ENCODE data around the gene SDK1.

DNA sequence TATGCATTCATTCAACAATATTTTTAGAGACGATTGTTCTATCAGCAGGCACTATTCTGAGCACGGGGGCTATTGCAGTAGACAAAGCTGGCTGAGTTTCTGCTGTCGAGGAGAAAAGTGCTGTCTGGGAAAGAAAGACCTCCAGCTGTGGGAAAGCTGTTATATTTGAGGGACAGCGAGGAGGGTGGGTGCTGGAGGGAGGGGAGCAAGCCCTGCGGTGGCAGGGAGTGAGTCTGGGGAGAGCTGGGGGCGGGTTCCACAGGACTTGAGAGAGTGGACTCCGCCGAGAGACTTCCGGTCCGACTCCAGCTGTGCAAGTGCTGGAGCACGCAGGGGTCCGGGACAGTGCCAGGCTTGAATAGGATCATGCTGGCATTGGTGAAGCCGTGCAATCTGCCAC, 778.9 kb downstream of the SDK1 start:
- TF ChIP-seq, protein P1, sequence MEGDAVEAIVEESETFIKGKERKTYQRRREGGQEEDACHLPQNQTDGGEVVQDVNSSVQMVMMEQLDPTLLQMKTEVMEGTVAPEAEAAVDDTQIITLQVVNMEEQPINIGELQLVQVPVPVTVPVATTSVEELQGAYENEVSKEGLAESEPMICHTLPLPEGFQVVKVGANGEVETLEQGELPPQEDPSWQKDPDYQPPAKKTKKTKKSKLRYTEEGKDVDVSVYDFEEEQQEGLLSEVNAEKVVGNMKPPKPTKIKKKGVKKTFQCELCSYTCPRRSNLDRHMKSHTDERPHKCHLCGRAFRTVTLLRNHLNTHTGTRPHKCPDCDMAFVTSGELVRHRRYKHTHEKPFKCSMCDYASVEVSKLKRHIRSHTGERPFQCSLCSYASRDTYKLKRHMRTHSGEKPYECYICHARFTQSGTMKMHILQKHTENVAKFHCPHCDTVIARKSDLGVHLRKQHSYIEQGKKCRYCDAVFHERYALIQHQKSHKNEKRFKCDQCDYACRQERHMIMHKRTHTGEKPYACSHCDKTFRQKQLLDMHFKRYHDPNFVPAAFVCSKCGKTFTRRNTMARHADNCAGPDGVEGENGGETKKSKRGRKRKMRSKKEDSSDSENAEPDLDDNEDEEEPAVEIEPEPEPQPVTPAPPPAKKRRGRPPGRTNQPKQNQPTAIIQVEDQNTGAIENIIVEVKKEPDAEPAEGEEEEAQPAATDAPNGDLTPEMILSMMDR (tag by site-specific recombination; IDR thresholded peaks at IDR 0.05) = no peak
- TF ChIP-seq, protein P2, sequence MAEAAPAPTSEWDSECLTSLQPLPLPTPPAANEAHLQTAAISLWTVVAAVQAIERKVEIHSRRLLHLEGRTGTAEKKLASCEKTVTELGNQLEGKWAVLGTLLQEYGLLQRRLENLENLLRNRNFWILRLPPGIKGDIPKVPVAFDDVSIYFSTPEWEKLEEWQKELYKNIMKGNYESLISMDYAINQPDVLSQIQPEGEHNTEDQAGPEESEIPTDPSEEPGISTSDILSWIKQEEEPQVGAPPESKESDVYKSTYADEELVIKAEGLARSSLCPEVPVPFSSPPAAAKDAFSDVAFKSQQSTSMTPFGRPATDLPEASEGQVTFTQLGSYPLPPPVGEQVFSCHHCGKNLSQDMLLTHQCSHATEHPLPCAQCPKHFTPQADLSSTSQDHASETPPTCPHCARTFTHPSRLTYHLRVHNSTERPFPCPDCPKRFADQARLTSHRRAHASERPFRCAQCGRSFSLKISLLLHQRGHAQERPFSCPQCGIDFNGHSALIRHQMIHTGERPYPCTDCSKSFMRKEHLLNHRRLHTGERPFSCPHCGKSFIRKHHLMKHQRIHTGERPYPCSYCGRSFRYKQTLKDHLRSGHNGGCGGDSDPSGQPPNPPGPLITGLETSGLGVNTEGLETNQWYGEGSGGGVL (tag by site-specific recombination; IDR thresholded peaks at IDR 0.05) = peak; percentile 39; the same call in 1 of the 2 replicates
- TF ChIP-seq, protein P3, sequence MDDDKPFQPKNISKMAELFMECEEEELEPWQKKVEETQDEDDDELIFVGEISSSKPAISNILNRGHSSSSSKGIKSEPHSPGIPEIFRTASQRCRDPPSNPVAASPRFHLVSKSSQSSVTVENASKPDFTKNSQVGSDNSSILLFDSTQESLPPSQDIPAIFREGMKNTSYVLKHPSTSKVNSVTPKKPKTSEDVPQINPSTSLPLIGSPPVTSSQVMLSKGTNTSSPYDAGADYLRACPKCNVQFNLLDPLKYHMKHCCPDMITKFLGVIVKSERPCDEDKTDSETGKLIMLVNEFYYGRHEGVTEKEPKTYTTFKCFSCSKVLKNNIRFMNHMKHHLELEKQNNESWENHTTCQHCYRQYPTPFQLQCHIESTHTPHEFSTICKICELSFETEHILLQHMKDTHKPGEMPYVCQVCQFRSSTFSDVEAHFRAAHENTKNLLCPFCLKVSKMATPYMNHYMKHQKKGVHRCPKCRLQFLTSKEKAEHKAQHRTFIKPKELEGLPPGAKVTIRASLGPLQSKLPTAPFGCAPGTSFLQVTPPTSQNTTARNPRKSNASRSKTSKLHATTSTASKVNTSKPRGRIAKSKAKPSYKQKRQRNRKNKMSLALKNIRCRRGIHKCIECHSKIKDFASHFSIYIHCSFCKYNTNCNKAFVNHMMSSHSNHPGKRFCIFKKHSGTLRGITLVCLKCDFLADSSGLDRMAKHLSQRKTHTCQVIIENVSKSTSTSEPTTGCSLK (tag by site-specific recombination; IDR thresholded peaks at IDR 0.05) = no peak
- TF ChIP-seq, protein P4, sequence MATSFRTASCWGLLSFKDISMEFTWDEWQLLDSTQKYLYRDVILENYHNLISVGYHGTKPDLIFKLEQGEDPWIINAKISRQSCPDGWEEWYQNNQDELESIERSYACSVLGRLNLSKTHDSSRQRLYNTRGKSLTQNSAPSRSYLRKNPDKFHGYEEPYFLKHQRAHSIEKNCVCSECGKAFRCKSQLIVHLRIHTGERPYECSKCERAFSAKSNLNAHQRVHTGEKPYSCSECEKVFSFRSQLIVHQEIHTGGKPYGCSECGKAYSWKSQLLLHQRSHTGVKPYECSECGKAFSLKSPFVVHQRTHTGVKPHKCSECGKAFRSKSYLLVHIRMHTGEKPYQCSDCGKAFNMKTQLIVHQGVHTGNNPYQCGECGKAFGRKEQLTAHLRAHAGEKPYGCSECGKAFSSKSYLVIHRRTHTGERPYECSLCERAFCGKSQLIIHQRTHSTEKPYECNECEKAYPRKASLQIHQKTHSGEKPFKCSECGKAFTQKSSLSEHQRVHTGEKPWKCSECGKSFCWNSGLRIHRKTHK (tag by site-specific recombination; IDR thresholded peaks at IDR 0.05) = no peak
- TF ChIP-seq, protein P5, sequence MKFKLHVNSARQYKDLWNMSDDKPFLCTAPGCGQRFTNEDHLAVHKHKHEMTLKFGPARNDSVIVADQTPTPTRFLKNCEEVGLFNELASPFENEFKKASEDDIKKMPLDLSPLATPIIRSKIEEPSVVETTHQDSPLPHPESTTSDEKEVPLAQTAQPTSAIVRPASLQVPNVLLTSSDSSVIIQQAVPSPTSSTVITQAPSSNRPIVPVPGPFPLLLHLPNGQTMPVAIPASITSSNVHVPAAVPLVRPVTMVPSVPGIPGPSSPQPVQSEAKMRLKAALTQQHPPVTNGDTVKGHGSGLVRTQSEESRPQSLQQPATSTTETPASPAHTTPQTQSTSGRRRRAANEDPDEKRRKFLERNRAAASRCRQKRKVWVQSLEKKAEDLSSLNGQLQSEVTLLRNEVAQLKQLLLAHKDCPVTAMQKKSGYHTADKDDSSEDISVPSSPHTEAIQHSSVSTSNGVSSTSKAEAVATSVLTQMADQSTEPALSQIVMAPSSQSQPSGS (tag by site-specific recombination; IDR thresholded peaks at IDR 0.05; ENCODE audit: low read depth) = no peak
- TF ChIP-seq ZNF76 (tag by site-specific recombination; IDR thresholded peaks at IDR 0.05; ENCODE audit: borderline replicate concordance, low read depth) (no peak), ZFP41 (tag by site-specific recombination; IDR thresholded peaks at IDR 0.05; ENCODE audit: borderline replicate concordance) (no peak), ZNF274 (IDR thresholded peaks at IDR 0.05; ENCODE audit: low read length) (no peak), ZNF274 (tag by site-specific recombination; IDR thresholded peaks at IDR 0.05; ENCODE audit: borderline replicate concordance) (no peak), ZEB2 (tag by site-specific recombination; IDR thresholded peaks at IDR 0.05) (no peak)
- TF ChIP-seq, protein P6, sequence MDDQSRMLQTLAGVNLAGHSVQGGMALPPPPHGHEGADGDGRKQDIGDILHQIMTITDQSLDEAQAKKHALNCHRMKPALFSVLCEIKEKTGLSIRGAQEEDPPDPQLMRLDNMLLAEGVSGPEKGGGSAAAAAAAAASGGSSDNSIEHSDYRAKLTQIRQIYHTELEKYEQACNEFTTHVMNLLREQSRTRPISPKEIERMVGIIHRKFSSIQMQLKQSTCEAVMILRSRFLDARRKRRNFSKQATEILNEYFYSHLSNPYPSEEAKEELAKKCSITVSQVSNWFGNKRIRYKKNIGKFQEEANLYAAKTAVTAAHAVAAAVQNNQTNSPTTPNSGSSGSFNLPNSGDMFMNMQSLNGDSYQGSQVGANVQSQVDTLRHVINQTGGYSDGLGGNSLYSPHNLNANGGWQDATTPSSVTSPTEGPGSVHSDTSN (CRISPR knock-in tag; IDR thresholded peaks at IDR 0.05) = no peak

Data from HEK293 (cell line).